ENCODE measurements around the gene SND1.

SND1 gene

DNA sequence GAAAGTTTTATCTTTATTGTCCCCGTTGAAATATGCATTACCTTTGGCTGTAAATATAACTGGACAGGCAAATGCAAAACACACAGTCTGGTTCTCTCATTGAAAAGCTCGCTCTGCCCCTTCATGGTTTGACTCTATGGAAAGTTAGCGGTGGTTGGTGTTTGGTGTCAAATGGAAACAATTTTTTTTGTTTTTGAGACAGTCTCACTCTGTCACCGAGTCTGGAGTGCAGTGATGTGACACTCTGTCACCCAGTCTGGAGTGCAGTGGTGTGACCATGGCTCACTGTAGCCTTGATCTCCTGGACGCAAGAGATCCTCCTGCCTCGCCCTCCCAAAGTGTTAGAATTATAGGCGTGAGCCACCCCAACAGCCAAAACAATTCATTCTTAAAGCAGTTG, 229.6 kb downstream of the SND1 start:
- H3K4me3 Mint-ChIP-seq = no peak overlapping the region
- H3K4me1 Mint-ChIP-seq (ENCODE audit: low read depth) = no peaks in the 10 kb centered on the region
- no peaks in the 10 kb centered on the region for H3K27me3 Mint-ChIP-seq
- H3K36me3 Mint-ChIP-seq (ENCODE audit: low read depth) = peaks cover 16% of the 10 kb centered on the region
- no peaks in the 10 kb centered on the region for H3K9me3 Mint-ChIP-seq
- peak overlapping the region; percentile 47 for H3K27ac Mint-ChIP-seq

DNA sequence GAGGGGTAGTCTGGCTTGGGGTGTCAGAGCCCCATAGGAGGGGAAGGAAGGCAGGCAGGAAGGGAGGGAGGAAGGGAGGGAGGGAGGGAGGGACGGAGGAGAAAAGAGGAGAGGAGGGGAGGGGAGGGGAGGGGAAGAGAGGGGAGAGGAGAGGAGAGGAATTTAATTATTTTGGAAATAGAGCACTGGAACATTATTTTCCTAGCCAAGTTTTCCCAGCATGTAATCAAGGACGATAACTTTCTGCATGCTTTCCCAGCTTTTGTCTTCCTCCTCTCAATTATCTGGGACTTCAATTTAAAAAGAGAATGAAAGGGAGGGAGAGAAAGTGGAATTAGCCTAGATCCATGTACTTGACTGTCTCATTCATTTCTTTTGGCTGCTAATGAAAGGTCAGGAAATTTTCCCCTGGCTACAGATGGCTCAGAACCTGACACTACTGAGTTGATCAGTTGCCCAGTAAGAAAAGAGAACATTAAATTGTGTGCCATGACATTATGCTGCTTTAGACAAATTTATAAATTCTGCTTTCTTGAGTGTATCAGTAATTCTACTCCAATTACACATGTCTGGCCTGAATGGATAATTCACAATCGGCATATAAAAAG, 230.4 kb downstream of the SND1 start:
- peaks cover 25% of the 10 kb centered on the region for H3K36me3 Mint-ChIP-seq (ENCODE audit: low read depth)
- no peaks in the 10 kb centered on the region for H3K9me3 Mint-ChIP-seq
- H3K27me3 Mint-ChIP-seq = no peaks in the 10 kb centered on the region
- no peak overlapping the region for H3K27ac Mint-ChIP-seq
- H3K4me1 Mint-ChIP-seq (ENCODE audit: low read depth) = no peaks in the 10 kb centered on the region
- H3K4me3 Mint-ChIP-seq = no peak overlapping the region

DNA sequence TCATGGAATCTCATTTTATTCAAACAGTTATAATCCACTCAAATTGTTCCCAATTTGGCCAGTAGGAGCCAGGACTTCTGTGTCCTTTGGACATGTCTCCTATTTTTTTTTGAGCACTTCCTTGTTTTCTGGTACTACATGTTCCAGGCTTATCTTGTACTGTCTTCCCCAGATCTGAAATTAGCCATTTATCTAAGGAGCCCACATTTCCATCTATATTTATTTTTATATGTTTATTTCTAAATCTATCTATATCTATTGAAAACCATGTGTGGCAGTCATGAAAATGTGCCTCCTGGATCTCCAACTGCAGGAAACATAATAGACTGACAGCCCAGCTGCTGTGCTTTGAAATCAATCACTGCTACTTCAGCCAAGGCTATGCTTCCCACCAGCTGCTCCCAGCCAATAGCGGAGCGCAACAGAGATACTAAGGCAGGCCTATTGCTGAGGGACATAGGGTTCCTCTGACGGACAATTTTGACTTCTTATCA, 232.1 kb downstream of the SND1 start:
- Mint-ChIP-seq H3K4me3 (no peak overlapping the region), H3K27ac (no peak overlapping the region), H3K27me3 (no peaks in the 10 kb centered on the region), H3K9me3 (no peaks in the 10 kb centered on the region), H3K36me3 (ENCODE audit: low read depth) (peaks cover 42% of the 10 kb centered on the region), H3K4me1 (ENCODE audit: low read depth) (no peaks in the 10 kb centered on the region)

DNA sequence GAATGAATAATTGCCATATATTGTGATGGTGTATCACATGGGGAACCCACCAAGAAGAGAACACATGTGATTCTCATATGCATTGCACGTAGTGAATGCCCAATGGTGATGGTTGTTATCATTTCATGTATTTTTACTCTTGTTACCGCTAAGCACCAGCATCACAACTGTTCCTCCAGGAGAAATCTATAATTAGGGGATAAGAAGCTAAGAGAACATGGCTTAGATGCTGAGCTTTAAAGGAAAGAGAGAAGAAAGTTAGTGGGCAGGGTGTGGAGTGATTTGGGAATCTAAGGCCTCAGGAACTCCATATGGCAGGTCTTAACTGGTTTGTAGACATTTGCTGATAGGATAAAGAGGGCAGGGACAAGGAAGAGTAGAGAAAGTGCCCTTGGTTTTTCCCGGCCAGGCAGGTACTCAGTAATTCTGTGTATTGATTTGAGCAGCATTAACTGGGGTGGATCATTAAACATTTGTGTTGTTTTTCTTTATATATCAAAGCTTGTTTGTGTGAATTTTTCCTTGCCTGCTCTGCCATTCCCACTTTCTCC, 233.3 kb downstream of the SND1 start:
- no peak overlapping the region for H3K27ac Mint-ChIP-seq
- no peaks in the 10 kb centered on the region for H3K9me3 Mint-ChIP-seq
- no peak overlapping the region for H3K4me3 Mint-ChIP-seq
- H3K36me3 Mint-ChIP-seq (ENCODE audit: low read depth) = peaks cover 54% of the 10 kb centered on the region
- H3K4me1 Mint-ChIP-seq (ENCODE audit: low read depth) = peaks cover 9% of the 10 kb centered on the region
- no peaks in the 10 kb centered on the region for H3K27me3 Mint-ChIP-seq

DNA sequence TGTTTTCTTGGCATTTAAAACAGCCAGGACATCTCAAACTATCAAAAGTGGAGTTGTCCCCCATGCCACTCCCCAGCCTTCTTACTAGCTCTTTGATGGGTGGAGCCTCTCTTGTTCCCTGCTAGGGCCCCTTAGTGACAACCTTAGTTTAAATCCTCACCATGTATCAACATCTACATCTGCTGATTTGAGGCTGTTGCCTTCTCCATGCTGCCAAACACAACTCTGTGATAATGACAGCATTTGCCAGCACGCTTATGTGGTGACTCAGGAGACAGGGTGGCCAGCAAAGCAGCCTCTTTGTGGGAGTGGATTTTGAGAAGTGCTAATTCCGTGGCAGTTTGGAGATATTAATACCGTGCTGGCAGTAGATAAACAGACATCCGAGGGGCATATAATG, 233.8 kb downstream of the SND1 start:
- Mint-ChIP-seq H3K27me3 (no peaks in the 10 kb centered on the region), H3K27ac (peak overlapping the region; percentile 19), H3K4me1 (ENCODE audit: low read depth) (peaks cover 14% of the 10 kb centered on the region), H3K36me3 (ENCODE audit: low read depth) (peaks cover 56% of the 10 kb centered on the region), H3K9me3 (no peaks in the 10 kb centered on the region), H3K4me3 (no peak overlapping the region)

DNA sequence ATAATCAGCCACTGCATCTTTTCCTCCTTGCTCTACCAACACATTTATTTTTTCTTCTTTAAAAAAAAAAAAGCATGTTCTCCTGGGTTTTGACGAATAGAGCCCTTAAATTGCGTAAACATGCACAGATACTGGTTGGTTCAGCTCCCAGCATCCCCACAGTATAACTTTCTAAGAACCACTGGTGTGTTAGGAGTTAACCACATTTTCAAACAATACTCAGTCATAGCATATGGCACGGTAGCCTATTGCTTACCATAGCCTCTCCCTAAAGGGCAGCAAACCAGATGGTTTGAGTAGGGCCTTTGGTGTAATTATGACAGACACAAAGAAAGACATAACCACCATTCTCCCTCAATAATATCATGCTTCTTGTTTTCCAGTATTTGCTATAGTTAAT, 234.3 kb downstream of the SND1 start:
- H3K27me3 Mint-ChIP-seq = no peaks in the 10 kb centered on the region
- peaks cover 58% of the 10 kb centered on the region for H3K36me3 Mint-ChIP-seq (ENCODE audit: low read depth)
- no peak overlapping the region for H3K4me3 Mint-ChIP-seq
- H3K27ac Mint-ChIP-seq = no peak overlapping the region
- H3K4me1 Mint-ChIP-seq (ENCODE audit: low read depth) = peaks cover 18% of the 10 kb centered on the region
- H3K9me3 Mint-ChIP-seq = no peaks in the 10 kb centered on the region

DNA sequence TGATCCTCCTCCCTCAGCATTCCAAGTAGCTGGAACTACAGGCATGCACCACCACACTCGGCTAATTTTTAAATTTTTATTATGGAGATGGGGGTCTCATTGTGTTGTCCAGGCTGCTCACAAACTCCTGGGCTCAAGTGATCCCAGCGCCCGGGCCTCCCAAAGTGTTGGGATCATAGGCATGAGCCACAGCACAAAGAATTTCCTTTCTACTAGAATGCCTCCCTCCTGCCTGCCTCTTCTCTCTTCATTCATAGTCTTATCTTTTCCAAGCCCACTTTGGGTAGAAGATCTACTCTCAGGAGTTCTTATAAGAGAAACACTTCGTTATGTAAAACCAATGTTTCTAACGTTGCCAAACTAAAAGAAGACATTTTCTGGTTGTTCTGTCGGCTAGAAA, 235.1 kb downstream of the SND1 start:
- peaks cover 67% of the 10 kb centered on the region for H3K36me3 Mint-ChIP-seq (ENCODE audit: low read depth)
- H3K4me1 Mint-ChIP-seq (ENCODE audit: low read depth) = peaks cover 24% of the 10 kb centered on the region
- no peak overlapping the region for H3K4me3 Mint-ChIP-seq
- H3K9me3 Mint-ChIP-seq = no peaks in the 10 kb centered on the region
- no peak overlapping the region for H3K27ac Mint-ChIP-seq
- no peaks in the 10 kb centered on the region for H3K27me3 Mint-ChIP-seq

DNA sequence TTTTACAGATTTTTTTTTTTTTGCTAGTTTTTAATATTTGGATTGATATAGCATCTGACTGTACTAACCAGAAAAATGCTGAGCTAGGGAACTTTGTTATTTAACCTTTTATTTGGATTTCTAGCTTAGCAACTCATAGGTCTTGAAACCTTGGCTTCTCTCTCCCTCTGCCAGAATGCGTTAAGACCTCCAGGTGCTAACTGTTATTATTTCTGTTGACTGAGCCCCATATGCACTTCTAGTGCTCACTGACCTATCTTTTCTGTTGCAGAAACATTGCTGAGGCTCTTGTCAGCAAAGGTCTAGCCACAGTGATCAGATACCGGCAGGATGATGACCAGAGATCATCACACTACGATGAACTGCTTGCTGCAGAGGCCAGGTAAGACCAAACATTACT, 235.6 kb downstream of the SND1 start:
- Mint-ChIP-seq H3K27me3 (no peaks in the 10 kb centered on the region), H3K36me3 (ENCODE audit: low read depth) (peaks cover 72% of the 10 kb centered on the region), H3K4me3 (no peak overlapping the region), H3K9me3 (no peaks in the 10 kb centered on the region), H3K27ac (no peak overlapping the region), H3K4me1 (ENCODE audit: low read depth) (peaks cover 28% of the 10 kb centered on the region)

DNA sequence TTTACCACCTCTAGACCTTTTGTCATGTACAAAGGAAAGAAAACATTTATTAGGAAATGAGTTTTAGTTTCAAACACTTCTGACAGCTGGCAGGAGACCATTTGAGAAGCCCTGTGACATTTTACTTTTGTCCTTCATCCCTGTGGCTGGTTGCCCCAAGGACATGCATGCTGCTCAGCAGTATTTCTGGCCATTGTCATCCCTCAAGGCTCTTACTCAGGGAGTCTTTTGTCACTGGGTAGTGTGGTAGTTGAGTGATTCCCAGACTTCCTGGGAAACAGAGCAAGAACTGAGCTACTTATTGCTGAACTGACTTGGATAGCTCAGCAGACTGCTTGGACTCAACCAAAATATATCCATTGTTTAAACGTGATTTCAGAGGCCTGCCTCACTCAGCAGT, 236.4 kb downstream of the SND1 start:
- H3K27ac Mint-ChIP-seq = no peak overlapping the region
- H3K4me3 Mint-ChIP-seq = no peak overlapping the region
- peaks cover 32% of the 10 kb centered on the region for H3K4me1 Mint-ChIP-seq (ENCODE audit: low read depth)
- H3K36me3 Mint-ChIP-seq (ENCODE audit: low read depth) = peaks cover 77% of the 10 kb centered on the region
- no peaks in the 10 kb centered on the region for H3K27me3 Mint-ChIP-seq
- H3K9me3 Mint-ChIP-seq = no peaks in the 10 kb centered on the region

DNA sequence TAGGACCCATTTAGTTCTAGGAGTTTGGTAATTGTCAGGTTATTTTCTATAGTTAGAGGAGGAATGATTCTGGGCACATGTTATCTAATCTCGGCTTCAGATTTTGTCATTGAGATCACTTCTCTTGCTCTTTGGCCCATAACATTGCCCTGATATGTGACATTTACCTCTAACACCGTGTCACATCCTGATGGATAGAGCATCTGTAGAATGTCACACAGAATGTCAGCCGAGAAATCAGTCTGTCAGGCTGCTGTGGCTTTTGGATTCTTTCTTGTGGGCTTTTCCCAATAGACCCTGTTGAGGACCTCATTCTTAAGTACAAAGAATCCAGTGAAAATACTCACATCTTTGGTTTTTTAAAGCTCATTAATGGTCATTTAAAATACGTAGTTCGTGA, 236.8 kb downstream of the SND1 start:
- Mint-ChIP-seq H3K9me3 (no peaks in the 10 kb centered on the region), H3K4me3 (no peak overlapping the region), H3K27ac (no peak overlapping the region), H3K36me3 (ENCODE audit: low read depth) (peaks cover 77% of the 10 kb centered on the region), H3K27me3 (no peaks in the 10 kb centered on the region), H3K4me1 (ENCODE audit: low read depth) (peaks cover 32% of the 10 kb centered on the region)

DNA sequence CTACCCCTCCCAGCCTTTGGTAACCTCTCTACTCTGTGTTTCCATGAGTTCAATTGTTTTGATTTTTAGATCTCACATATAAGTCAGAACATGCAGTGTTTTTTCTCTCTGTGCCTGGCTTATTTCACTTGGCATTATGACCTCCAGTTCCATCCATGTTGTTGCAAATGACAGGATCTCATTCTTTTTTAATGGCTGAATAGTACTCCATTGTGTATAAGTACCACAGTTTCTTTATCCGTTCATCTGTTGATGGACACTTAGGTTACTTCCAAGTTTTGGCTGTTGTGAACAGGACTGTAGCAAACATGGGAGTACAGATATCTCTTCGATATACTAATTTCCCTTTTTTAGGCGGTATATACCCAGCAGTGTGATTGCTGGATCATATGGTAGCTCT, 237.7 kb downstream of the SND1 start:
- Mint-ChIP-seq H3K36me3 (ENCODE audit: low read depth) (peaks cover 74% of the 10 kb centered on the region), H3K4me3 (no peak overlapping the region), H3K27ac (no peak overlapping the region), H3K4me1 (ENCODE audit: low read depth) (peaks cover 32% of the 10 kb centered on the region), H3K27me3 (no peaks in the 10 kb centered on the region), H3K9me3 (no peaks in the 10 kb centered on the region)

DNA sequence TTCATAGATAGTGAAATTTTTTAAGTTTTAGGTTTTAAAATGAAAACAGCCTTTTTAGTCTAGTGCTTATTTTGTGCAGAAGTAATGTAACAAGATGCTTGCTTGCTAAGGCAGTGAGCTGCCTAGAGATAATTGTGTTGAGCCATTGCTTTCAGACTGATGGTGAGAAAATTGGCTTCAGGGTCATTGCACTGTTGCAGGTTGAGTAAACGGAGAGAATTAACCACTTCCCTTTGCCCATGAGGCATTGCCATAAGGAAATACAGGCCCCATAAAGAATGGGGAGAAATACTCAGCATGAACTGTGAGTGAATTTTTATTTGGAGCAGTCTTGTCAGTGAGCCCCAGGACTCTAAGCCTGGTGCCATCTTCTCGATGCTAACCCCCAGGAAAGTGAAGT, 238.7 kb downstream of the SND1 start:
- peaks cover 72% of the 10 kb centered on the region for H3K36me3 Mint-ChIP-seq (ENCODE audit: low read depth)

DNA sequence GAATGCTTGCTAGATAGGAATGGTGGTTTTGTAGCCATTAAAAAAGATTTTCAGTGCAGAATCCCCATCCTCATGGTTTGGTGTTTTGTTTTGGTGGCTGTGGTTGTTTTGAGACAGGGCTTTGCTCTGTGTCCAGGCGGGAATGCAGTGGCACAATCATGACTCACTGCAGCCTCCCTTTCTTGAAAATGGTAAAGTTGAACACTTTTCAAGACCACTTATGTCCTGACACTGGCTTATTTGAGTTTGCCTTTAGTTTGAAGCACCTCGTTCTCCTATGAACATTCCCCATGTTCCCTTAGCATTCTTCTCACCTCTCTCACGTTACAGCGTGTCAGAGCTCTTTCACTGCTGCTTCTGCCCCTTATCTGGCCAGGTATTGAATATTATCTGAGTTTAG, 239.2 kb downstream of the SND1 start:
- Mint-ChIP-seq H3K36me3 (ENCODE audit: low read depth) (peaks cover 72% of the 10 kb centered on the region), H3K27ac (peak overlapping the region; percentile 18), H3K27me3 (no peaks in the 10 kb centered on the region), H3K4me1 (ENCODE audit: low read depth) (peaks cover 32% of the 10 kb centered on the region), H3K4me3 (no peak overlapping the region), H3K9me3 (no peaks in the 10 kb centered on the region)

More for the DNA sequence above, 238.7 kb downstream of the SND1 start:
- H3K27ac Mint-ChIP-seq = peak overlapping the region; percentile 18
- no peaks in the 10 kb centered on the region for H3K9me3 Mint-ChIP-seq
- H3K4me3 Mint-ChIP-seq = no peak overlapping the region
- H3K4me1 Mint-ChIP-seq (ENCODE audit: low read depth) = peaks cover 32% of the 10 kb centered on the region
- H3K27me3 Mint-ChIP-seq = no peaks in the 10 kb centered on the region

DNA sequence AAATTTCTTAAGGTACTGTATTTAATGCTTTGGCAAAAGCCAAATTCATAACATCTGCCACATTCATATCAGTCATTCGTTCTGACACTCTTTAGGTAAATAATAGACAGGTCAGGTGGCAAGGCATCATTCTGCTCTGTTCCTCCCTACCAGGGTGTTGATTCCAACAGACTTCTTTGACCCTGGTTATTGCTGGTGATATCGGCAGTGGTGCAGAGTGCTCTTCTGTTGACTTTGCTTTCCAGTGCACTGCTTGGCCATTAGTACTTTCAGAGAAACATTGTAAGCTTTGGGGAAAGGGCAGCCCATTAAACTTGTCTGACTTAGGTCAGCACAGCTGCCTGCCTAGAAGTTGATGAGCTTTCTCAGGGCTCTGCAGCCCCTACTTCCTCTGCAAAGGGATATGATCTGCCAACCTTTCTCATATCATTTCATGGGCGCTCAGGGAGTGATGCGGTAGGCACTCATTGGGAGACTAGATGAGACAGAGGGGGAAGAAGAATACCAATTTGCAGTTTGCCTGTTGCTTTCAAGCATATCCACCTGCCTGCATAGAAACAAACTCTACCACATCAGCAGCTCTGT, 240.0 kb downstream of the SND1 start:
- Mint-ChIP-seq H3K9me3 (no peaks in the 10 kb centered on the region), H3K4me1 (ENCODE audit: low read depth) (peaks cover 32% of the 10 kb centered on the region), H3K27me3 (no peaks in the 10 kb centered on the region), H3K4me3 (no peak overlapping the region), H3K27ac (no peak overlapping the region), H3K36me3 (ENCODE audit: low read depth) (peaks cover 68% of the 10 kb centered on the region)

DNA sequence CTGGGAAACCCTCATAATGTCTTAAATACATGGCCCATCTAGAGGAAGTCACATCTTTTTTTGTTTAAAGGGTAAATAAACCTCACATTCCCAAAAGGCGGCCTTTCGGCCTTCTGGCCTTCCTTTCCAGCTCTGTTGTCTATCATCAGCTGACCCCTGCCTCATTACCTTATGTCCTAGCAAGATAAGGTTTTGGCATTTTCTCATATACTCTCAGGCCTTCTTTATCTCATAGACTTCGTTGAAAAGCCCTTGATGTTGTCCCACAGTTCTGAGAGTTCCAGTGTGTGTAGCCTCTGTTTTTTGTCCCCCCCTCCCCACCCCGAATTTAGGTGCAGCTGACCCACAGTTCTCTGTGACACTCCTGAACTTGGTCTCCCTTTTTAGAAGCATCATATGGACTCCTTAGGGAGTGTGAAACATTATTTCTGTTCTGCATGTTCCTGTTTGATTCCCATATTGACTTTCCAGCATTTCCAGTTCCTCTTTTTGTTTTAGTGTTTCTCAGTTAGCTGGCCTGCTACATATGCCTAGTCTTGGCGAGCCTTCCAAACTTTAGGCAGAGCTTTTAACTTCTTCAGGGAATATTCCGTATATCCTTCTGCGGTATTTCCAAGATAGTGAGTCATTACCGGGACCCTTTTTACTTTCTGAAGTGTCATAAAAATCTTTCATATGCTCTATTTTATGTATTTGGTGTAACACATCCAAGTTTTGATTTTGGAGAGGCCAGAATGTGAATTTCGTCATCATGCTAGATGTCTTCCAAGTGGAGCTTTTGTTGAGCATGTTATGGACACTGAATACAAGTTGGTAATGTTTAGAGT, 240.7 kb downstream of the SND1 start:
- Mint-ChIP-seq H3K36me3 (ENCODE audit: low read depth) (peaks cover 60% of the 10 kb centered on the region), H3K9me3 (no peaks in the 10 kb centered on the region), H3K27ac (no peak overlapping the region), H3K27me3 (no peaks in the 10 kb centered on the region), H3K4me3 (no peak overlapping the region), H3K4me1 (ENCODE audit: low read depth) (peaks cover 32% of the 10 kb centered on the region)

Measured in stimulated activated naive CD8-positive, alpha-beta T cell treated with anti-CD3 and anti-CD28 coated beads, Interleukin-15, Interleukin-2, amounts not matched to agents 100 ng/mL and 50 ng/mL, for 24 hours (primary cell).